ENCODE results near the gene ASCC1.

DNA sequence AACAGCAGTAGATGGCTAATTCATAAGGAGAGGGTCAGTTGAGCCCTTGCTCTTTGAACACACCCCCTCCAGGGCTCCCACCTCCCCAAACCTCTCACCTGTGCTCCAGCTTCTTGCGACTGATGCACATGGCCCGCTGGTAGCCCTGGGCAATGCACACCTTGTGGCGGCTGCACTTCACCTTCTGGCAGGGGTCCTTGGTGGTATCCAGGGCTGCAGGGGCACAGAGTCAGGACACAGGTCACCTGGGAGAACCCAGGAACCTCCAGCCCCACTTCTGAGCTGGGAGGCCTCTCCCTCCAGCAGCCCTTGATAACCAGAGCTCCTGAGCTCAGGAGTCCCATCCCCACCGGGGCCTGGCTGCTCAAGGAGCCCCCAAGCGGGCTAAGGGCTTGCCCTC, 144.0 kb downstream of the ASCC1 start:
- TF ChIP-seq, protein P1, sequence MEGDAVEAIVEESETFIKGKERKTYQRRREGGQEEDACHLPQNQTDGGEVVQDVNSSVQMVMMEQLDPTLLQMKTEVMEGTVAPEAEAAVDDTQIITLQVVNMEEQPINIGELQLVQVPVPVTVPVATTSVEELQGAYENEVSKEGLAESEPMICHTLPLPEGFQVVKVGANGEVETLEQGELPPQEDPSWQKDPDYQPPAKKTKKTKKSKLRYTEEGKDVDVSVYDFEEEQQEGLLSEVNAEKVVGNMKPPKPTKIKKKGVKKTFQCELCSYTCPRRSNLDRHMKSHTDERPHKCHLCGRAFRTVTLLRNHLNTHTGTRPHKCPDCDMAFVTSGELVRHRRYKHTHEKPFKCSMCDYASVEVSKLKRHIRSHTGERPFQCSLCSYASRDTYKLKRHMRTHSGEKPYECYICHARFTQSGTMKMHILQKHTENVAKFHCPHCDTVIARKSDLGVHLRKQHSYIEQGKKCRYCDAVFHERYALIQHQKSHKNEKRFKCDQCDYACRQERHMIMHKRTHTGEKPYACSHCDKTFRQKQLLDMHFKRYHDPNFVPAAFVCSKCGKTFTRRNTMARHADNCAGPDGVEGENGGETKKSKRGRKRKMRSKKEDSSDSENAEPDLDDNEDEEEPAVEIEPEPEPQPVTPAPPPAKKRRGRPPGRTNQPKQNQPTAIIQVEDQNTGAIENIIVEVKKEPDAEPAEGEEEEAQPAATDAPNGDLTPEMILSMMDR (IDR thresholded peaks at IDR 0.05): no peak
- TF ChIP-seq EZH2 (IDR thresholded peaks at IDR 0.05; ENCODE audit: borderline replicate concordance, insufficient read depth, low read depth, low read length, poor library complexity, severe bottlenecking): no peak
